GM19099 (cell line): ENCODE measurements around the gene SH3RF3.

Experiments used
- POLR2A ChIP-seq: IDR thresholded peaks from 3 replicates; pipeline ENCODE4 v1.6.1; 2011; ENCODE audit warnings: low read depth; ENCODE audit not compliant: insufficient read length; ENCODE audit errors: extremely low read depth

SH3RF3 gene

GRCh38 chr2:109266496-109266895, 137.5 kb downstream of the SH3RF3 start:
- no peak for TF ChIP-seq POLR2A

- TF ChIP-seq POLR2A: no peak
These were observed 138.2 kb downstream of the SH3RF3 start for GRCh38 chr2:109266998-109267854.

- no peak for TF ChIP-seq POLR2A
These were observed 139.9 kb downstream of the SH3RF3 start for GRCh38 chr2:109268916-109269315.

DNA sequence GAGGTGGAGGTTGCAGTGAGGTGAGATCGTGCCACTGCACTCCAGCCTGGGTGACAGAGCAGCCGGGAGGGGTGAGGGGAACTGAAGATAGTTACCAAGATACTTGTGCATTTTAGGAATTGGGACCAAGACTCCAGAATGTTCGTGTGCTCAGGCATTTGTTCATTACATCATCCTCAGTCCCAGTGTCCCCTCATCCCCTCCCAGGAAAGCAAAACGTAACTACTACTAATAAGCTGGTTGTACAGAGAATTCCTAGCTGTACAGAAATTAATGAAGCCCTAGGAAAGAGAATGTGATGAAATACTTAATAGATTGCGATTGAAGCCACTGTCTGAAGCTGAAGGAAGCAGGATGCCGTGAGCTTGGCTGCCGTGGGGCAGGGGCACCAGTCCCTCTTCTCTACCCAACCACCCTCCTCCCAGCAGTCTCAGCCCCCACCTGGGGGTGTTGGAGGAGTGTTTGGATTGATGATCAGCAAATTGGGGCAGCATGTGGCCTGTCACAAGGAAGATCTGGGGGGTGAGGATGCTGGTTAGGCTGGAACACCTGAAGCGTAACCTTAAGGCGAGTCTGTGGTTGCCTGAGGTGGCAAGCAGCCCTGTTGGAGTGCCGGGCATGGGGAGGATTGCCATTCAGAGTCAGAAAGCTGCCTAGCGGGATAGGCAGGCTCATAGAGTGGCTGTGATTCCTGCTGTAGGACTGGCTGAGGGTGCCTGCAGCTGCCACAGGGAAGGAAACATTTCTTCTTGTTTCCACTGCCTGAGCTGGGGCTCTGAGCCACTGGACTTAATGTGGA, 140.9 kb downstream of the SH3RF3 start:
- no peak for TF ChIP-seq POLR2A

GRCh38 chr2:109270505-109271312, 141.7 kb downstream of the SH3RF3 start:
- TF ChIP-seq POLR2A: no peak

DNA sequence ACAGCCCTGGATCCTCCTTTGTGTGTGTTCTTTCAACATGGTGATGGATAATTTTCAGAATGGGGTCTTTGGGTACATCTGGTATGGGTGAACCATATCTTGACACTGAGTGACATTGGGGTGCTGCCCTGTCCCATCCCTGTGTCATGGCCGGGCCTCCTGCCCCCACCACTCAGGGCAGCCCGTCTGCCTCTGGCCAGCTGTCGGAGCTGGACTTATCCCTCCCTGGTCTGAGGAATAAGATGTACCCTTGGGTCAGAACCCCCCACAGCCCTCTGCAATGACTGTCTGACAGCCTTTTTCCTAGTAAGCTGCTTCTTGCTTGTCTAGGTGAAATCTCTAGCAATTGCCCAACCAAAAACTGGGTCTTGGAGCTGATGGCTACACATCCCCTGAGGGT, 142.9 kb downstream of the SH3RF3 start:
- TF ChIP-seq POLR2A: no peak

- no peak for TF ChIP-seq POLR2A
These were observed 143.5 kb downstream of the SH3RF3 start for GRCh38 chr2:109272461-109272860.

DNA sequence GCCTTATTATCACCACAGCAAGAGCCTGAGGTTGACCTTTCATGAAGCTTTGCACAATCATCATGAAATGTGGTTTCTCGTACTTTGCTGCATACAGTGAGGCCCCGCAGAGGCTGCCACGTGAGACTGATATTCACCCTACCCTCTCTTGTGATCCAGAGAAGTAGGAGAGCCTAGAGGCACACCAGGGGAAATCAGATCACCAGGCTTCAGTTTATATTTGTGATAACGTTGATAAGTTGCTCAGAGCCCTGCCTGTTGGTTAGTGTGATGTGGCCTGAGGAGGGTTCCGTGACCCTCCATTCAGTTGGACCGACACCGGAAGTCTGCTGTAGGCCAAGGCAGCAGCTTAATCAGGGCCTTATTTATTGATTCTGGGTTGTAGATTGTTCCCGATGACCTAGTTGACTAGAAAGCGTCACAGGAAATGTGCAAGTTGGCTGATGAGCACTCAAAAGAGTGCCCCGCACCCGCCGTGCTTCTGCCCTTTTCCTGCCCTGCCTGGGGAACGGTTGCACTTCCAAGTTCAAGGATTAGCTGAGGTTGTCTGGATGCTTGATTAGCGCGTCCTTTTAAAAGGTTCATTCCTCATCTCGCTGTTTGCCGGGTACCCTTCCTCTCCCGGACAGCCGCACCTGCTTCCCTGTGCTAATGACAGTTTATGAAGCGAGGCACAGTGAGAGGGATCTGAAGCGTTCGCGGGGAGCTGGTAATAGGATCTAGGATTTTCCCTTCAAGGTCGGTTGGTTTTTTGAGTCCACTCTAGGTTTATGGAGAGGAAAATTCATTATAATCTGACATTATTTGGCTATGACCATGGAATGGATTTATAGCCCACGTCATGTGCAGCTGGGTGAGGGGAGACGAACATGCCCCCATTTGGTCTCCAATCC, 146.4 kb downstream of the SH3RF3 start:
- TF ChIP-seq POLR2A: no peak

GRCh38 chr2:109277406-109277805, 148.4 kb downstream of the SH3RF3 start:
- TF ChIP-seq POLR2A: no peak

DNA sequence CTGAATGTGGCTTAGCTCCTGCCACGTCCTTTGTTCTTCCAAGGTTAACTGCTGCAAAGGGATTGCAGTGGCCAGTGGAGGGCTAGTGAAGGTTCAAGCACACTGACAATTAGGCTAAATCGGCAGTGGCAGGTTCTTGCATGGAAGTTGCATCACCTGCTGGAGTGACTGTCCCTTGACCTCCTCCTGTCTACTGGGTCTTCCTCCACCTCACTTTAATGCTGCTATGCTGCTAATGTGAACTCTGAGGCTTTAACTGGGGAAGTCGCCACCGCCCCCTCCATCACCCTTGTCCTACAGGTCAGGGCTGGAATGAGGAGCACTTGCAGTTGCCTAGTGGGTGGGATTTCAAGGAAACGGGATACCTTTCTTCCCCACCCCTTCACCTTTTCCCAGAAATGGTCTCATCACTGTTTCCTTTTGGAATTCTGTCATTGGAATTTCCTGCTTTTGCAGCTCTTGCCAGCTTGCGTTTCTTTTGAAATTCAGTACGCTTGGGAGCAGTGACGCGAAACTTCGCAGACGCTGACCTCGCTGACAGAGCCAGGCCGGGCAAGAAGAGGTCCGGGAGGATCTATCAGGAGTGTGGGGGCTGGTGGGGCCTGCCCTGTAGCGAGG, 150.3 kb downstream of the SH3RF3 start:
- TF ChIP-seq POLR2A: no peak

DNA sequence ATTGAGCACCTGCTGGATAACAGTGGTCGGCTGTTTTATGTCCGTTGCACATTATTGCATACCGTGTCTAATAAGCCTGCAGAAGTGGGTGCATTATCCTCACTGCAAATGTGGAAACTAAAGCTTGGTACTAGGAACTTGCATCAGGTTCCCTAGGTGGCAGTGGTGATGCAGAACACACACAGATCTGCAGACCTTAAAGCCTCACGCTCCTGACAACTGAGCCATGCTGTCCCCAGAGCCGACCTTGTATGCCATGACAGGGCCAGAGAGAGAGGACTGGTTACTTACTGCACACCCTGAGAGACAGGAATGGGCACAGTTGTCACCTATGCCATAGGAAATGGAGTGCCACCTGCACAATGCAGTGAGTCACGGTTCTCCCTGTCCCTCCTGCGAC, 151.8 kb downstream of the SH3RF3 start:
- TF ChIP-seq POLR2A: no peak

- no peak for TF ChIP-seq POLR2A
These were observed 153.4 kb downstream of the SH3RF3 start for GRCh38 chr2:109282360-109282759.

DNA sequence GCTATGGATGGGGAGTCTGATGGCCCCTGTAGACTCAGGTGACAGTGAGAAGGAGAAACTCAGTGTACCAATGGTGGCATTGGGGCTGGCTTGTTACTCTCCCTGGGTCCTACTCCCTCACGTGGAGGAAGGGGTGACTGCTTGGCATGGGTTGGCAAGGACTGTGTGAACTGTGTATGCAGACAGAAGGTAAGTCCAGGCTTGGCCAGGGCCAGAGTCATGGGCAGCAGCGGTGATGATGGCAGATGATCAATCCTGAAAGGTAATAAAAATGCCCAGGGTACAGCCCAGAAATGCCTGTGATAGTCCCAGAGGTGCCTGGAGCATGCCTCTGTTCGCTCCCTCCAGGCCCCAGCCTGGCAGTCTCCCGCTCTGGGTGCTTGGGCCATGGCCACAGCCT, 153.9 kb downstream of the SH3RF3 start:
- TF ChIP-seq POLR2A: no peak

DNA sequence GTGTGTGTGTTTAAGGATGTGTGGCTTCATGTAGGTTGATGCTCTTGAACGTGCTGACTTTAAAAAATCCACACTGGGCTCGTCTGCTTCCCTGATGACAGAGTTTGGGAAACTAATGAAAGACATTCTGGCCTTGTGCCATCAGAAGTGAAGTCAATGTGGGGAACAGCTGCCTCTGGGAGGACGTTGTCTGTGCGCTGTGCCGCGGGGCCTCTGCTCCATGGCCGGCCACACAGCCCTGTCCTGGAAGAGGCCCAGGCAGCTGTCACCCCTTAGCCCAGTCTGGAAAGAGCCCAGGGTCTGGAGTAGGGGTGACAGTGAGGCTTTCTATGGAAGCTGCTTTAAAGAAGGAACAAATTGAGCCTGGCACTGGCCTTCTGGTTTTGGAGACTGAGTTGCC, 155.8 kb downstream of the SH3RF3 start:
- no peak for TF ChIP-seq POLR2A

DNA sequence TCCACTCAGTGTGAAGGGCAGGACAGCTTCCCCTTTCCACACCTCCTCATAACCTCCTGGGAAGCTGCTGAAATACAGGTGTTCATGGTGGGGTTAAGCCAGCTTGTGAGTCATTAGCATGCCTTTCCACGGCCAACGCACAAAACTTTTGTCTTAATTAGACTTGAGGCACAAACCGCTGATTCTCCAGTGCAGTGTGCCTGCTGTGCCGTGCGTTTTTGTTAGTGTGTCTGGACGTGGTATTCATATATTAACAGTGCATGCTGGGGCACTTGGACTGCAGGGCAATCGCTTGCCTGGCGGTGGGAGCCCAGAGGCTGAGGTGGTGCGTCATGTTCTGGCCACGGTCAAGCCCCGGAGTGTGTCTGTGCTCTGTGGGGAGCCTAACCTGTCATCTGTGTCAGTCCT, 156.2 kb downstream of the SH3RF3 start:
- TF ChIP-seq POLR2A: no peak

DNA sequence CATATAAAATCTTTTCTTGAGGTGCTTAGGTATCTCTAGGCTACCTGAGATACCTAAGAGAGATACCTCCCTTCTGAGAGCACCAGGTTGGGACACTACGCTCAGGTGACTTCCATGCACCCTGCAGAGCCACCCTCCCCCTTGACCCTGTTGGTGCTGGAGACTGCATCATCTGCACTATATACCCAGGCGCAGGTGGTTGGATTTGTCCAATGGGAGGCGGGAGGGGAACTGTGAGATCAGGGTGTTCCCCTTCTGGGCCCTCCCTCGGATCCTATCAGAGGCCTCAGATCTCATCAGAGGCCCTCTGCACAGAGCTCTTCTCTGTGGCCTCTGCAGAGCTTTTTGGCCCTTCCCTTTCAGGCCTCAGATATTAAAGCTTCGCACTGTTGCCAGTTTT, 158.4 kb downstream of the SH3RF3 start:
- TF ChIP-seq POLR2A: no peak
